SKM-1 (cell line): Measurements from ENCODE around the gene KCNK5.

Experiments
- DNase-seq: peaks from one replicate; lab custom pipeline; 2025; ENCODE audit not compliant: unreplicated experiment; lab: John Stamatoyannopoulos, UW

The KCNK5 gene

DNA sequence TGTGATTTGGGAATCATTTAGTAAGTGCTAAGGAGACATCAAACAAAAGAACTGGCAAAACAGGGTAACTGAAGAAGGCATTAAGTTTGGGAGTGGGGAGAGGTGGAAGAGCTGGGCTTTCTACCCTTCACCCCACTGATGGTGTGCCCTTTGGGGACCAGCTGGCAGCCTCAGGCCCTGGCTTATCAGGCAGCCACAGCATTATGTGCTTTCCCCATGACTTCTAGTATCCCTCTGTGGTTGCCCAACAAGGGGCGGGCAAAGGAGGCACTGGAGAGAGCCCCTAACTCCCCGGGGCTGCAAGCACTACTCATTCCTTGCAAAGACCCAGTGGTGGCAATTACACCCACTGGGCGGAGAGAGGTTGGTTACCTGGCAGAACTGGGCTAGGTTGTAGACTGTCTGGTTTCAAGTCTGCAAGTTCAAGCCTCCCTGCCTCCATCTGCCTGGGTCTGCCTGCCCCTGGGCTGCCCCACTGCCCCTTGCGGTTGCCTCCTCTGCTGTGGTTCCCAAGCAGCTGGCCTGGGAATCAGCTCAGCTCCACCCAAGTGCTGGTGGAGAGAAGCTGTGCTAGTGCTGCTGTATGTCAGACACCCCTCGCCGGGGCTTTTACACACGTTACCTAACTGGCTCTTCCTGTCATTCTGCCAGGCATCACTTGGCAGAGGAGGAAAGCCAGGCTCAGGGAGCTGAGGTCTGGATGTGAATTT lies 29.9 kb downstream of the KCNK5 start:
- DNase-seq, result no peak

DNA sequence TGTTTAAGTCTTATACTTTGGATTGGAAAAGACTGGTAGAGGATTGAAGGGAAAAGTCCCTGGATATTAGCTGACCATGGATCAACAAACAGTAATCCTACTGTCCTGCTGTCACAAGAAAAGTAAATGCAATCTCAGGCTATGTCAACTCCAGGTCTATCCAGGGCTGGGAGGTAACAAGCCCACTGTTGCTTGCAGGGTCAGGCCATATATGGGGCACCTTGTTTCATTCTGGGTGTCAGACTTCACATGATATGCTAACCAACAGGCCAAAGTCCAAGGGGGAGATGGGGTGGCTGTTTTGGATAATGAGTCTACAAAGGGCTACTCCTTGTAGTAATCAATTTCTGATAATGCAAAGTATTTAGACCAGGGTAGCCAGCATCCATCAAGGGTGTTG lies 30.7 kb downstream of the KCNK5 start:
- no peak for DNase-seq

DNA sequence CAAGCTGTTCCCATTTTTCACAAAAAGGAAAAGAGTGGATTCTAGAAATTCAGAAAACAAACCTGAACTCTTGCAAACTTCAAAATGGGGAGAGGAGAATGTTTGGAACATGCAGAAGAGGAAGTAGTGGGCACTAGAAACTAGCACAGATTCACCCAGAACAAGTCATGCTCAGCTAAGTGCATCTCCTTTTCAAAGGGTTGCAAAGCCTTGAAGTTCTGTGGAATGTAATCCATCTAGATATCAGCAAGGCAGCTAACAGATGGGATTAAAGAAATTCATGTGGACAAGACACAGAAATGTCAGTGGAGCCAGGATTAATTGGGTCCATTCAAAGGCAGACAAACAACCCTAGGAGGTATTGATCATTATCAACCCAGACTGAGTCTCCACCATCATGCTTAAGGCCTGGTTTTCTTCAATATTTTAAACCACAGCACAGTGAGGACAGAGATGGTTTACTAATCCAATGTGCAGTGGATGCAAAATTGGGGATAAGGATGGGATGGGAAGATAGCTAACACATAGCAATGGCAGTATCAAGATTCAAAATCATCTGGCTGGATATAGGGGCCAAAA lies 31.3 kb downstream of the KCNK5 start:
- DNase-seq, result no peak

DNA sequence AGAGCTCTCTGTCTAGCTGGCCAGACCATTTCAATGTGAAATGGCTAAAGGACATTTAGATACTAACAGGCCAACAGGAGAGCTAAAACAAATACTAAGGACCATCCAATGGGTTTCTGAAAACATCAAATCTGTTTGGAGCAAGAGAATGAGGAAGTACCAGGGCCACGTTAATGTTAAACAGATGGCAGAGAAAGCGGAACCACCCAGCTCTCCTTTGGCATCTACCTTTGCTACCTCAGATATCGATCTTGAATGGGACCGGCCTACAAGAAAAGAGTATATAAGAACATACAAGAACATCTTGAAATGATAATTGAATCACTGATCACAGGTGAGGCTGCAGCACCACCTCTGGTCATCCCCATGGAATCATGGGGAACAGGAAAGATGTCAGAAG lies 31.8 kb downstream of the KCNK5 start:
- no peak for DNase-seq

DNA sequence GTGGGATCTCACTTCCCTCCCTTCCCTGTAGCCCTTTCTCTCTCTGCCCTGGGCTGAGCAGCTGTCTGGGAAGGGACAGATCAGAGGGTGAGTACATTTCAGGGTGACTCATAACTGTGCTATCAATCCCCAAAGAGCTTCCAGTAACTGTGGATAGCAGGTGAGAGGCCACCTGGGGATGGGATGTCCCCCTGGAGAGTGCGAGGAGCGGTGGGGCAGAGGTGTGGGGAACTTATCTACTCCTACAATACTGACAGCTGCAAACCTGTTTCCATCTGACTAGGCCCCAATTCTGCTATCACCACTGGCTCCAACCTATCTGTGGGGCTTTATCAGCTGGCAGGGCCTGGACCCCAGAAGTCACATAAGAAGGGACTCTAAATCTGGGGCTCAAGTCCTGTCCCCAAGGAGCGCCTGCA lies 32.6 kb downstream of the KCNK5 start:
- DNase-seq, result no peak

DNA sequence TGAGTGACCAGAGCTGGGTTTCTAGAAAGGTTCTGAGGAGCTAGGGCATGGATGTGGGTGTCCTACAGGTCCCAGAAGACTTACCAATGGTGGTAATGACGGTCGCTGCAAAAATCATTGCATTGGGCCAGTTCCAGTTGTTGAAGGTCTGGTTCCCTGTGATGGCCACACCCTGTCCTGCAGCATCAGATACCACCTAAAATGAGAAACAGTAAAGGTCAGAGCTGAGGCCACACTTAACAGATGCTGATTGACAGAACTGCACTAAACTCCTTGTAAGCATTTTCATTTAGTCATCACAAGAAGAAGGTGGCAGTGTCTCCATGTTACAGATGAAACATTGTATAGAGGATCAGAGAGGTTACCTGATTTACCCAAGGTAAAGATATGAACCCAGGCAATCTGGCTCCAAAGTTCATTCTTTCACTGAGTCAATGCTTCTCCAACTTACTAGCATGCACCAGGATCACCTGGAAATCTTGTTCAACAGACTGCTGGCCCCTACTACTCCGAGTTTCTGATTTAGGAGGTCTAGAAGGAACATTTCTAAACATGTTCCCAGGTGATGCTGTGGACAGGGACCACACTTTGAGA lies 33.4 kb downstream of the KCNK5 start:
- no peak for DNase-seq

DNA sequence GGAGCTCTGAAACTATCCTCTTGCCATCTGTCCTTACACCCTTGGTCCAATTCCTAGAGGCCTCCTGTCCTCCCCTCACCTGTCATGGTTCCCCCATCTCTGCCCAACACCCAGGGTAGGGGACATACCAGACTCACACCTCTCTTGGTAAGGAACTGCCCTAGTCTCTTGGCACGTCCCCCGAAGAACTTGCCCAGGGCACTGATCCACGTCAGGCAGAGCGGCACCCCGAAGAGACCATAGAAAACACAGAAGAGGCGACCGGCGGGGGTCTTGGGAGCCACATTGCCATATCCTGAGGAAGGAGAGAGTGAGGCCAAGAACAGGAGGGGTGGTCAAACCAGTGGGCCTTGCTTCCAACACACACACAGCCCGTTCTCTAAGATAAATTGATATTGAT lies 34.8 kb downstream of the KCNK5 start:
- no peak for DNase-seq

DNA sequence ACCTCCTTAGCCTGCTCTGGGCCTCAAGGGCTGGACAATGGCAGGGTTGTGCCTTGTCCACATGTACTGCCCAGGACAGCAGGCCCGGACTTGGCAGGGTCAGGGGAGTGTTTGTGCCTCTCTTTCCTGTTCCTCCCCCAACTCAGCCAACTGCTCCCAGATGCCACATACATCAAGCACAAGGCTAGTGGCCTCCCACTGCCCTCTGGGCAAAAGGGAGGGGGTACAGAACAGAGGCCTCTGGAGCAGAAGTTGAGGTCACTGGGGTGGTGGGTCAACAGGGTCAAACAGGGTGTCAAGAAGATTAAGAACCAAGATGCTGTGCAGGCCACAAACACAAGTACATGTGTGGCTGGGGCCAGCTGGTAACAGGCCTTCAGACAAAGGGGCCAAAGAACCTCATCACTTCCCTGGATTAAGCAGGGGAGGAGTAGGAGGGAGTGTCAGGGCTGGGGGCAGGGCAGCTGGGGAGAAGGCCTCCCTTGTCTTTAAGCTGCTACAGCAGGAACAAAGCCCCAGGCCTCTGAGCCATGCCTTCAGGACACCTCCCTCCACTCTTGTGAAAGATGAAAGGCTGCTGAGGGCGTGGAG lies 36.0 kb downstream of the KCNK5 start:
- DNase-seq, result no peak

DNA sequence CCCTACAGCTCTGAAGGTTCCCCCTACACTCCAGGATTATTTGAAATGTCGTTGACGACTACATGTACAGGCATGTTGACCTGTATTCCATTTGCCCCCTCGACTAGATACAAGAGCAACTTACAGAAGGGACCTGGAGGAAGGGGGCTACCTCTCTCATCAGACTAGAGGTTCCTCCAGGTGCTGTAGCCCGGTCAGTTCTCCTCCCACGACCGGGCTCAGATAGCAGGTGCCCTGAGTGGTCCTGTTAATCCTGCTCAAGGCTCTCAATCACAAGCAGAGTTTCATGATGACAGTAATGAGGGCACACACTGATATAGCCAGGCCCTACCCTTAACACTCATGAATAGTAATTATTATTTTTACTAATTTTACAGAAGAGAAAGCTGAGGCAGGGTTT lies 36.5 kb downstream of the KCNK5 start:
- no peak for DNase-seq

DNA sequence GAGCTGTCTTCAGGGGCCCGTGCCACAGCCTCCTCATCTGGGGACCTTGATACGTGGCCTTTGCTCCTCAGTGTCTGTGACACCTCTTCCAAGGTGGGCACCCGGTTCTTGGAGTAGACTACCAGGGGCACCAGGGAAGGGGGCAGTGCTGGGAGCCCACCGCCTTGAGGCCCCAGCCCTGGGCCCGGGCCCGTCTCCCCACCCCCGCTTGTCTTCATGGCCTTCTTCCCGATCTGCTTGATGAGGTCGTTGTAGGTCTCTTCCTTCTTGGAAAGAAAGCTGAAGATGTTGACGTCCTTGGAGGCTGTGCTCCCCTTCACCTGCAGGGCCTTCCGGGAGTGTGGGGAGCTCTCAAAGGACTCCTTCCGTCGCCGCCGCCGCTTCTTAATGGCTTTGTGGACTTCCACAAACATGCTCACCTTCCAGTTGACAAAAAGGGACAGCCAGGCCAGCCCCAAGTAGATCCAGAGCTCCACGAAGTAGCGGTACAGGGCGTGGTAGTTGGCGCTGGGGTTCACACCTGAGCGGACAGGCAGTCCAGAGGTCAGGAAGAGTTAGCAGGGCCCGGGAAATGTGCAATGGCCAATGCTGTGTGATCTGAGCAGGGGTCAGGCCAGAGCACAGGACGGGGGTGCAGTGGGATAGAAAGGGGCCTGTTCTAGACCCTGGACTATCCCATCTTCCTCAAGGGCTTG lies 37.9 kb downstream of the KCNK5 start:
- no peak for DNase-seq

DNA sequence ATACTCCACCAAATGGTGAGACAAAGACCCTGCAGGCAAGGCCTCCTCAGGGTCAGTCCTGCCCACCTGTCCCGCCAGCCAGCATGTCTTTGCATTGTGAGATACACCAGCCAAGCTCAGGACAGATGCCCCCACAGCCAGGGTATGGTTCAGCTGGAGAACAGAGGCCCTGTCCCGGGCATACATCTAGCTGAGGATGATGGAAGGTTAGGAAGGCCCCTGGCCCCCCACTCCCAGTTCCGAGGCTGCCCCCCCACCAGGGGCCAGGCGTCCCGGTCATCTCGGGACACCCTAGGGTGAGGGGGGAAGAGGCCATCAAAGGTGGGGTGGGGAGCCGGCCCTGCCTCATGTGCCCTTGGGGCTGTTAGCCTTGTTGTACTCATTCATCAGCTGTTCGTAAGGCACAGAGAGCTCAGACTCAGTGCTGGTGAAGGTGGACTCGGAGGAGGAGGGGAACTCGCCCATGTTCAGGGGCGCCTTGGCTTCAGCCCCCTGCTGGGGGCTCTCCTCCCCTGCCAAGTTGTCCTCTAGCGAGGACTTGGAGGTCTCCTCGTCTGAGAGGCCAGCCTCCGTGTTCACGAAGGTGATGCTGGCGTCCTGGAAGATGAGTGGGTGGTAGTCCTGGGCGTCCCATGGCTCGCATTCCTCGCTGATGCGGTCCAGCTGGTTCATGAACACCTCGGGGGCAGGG lies 38.6 kb downstream of the KCNK5 start:
- DNase-seq, result no peak

DNA sequence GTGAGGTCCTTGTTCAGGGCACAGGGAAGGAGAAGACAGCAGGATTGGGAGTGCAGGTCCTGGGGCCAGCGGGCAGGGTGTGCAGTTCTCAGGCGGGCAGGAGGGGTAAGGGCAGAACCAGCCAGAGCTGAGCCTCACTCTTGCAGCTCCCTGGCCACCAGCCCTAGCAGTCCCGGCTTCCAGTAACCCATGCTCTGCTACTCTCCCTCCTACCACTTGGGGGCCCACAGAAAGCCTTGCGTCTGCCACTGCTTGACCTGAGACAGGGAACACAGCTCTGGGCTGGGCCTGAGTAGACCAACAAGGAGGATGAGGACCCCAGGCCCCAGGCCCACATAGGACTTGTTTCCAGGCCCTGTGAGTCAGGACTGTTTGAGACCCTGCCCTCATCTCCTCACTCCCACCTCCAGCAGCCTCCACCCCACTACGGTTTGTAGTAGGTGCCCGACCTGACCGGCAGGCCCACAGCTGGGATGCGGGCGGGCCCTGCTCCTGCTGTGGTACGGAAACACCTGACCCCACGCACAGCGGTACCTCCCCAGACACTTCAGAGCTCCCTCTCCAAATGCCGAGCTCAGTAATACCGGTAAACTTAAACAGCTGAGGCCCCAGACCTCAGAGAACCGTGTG lies 39.2 kb downstream of the KCNK5 start:
- DNase-seq, result peak; percentile 10

DNA sequence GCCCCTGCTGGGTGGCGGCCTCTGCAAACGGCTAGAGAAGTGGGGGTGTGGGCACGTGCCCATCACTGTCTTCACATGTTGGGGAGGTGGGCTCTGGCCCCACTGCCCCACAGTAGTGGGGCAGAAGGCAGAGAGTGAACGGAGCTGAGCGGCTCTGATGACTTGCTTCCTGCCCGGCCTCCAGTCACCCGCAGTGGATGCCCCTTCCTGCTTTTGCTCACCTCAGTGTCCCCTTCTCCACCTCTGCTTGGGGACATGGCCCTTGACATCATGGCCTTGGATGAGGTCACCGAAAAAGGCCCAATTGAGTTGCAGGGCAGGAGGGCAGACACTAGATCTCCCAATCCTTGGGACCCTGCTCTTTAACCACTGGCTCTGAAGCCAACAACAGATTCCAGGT lies 40.1 kb downstream of the KCNK5 start:
- no peak for DNase-seq

DNA sequence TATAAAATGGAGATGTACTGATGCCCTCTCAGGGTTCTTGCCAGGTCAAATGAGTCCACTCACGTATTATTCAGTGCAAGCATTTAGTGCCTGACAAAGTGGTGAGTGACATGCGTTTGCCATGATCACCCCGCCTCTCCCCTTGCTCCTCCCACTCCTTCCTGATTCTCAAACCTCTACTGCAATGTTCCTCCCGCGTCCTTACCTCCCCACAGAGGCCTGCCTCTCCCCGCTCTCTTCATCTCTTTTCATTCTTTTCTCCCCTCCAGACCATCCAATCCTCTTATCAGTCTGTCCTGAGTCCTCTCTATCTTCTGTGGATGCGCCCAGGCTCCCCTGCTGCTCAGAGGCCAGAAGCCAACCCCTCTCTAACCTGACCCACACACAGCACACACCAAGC lies 40.7 kb downstream of the KCNK5 start:
- DNase-seq, result no peak

DNA sequence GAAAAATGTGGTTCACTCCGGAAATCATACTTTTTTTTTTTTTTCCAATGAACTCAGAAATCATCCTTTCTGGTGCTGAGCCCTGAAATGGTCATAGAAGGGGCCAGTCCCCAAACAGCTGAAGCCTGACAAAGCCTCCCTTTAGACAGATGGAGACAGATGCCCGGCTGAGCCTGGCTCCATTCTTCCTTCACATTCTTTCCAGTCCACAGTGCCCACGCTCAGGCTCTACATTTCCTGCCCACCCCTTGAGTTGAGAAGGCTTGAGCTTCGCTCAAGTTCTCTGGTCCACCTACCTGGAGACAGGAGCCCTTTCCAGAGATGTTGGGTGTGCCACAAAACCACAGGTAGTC lies 41.2 kb downstream of the KCNK5 start:
- no peak for DNase-seq

DNA sequence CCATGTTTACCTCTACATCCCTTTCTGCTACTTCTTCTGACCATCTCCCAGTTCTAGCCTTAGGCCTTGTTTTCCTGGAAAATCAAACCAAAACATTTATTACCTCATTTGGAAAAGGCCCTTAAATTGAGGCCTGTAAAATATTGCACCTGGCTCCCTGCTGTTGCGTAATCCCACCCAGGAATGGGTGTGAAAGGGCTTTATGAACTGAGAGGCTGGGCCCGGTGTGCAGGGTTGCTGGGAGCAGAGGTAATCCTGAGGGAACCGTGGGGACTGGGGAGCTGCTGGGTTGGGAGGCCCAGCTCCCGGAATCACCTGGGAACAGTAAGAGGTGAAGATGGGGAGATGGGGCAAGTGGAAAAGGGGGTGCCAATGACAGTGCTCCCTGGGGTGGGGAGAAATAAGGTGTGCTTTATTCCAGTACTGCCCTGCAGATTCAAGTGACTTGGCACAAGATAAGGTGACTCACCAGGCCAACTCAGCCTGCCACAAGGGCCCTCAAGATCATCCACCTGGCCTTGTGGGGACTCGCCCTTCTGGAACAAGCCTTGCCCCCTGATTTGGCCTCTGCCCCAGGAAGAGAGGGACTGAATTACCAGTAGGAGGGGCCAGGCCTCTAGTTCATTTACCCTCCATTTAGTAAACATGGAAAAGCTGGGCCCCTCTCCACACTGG lies 44.2 kb downstream of the KCNK5 start:
- DNase-seq, result no peak

DNA sequence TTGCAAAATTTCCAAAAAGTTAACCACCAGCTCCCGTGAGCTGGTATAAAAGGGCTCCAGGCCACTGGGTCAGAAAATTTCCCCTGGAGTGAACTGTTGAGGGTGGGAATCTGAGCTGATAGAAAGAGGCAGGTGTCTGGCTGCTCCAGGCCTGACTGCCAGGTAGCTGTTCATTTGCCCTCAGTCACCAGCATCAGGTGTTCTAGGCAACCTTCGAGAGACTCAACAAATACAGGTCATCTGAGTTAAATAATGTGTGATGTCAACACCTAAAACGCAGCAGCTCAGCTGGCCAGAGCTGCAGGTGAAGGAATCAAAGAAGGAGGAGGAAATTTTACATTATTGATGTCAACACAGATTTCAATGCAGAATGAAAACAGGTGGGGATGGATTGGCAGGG lies 46.7 kb downstream of the KCNK5 start:
- no peak for DNase-seq

DNA sequence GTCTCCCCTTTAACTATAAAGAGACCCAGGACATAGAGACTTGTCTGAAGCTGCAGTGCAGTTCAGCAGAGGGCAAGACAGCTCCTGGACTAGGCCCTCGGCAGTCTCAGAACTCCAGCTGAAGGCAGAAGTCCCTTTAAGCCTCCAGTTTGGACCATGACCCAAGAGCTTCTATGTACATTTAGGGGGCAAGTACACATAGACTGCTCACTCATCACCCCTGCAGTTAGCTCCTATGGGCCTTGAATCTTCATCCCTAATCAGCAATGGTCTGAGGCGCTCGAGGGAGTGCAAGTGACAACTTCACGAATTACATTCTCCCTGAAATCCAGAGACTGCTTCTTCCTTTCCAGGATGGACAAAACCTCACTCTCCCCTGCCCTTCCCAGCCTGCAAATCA lies 47.4 kb downstream of the KCNK5 start:
- no peak for DNase-seq

DNA sequence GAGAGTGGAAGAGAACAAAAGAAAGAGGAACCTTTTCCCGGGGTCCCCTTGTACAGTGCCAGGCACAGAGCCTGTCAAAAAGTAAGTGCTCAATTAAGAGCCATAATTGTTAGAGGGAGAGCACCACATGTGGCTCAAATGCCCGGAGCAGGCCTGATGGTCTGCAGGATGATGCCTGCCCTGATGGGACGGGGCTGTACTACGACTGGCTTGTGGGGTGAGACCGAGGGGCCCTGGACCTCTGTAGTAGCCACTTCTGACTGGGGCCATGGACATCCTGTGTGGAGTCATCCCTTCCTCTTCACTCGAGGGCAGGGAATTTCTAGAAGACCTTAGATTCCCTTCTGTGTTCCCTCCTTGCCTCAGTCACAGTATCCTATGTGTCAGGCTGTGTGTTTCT lies 47.9 kb downstream of the KCNK5 start:
- no peak for DNase-seq

DNA sequence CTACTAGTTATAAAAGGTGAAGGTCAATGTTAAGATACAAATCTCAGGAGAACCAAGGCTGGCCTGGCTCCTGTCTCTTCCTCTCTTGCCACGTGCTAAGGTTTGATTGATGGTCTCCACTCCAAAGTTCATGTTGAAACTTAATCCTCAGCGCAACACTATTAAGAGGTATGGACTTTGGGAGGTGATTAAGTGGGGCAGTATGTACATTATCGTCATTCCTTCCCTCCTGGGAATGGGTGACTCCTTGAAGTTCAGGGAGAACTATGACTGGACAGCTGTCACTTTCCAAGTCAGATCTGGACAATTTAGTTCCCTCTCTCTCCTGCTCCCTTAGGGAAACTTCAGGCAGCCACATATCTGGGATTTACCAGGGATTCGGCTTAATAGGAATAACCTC lies 50.5 kb downstream of the KCNK5 start:
- no peak for DNase-seq
